HEK293T (cell line): Measurements from ENCODE around the gene CYCS.

Experiments
- ARNT ChIP-seq: fragments of 450-650 bp; IDR thresholded peaks from 2 replicates; pipeline ENCODE4 v1.6.1; 2017; ENCODE audit warnings: mild to moderate bottlenecking
- BHLHE40 ChIP-seq: fragments of 450-650 bp; IDR thresholded peaks from 2 replicates; pipeline ENCODE4 v1.6.1; 2016; ENCODE audit warnings: mild to moderate bottlenecking, moderate library complexity, borderline replicate concordance
- ELF4 ChIP-seq: fragments of 450-650 bp; IDR thresholded peaks from 2 replicates; pipeline ENCODE4 v1.6.1; 2017; ENCODE audit warnings: antibody characterized with exemption
- FOXK2 ChIP-seq: fragments of 450-650 bp; IDR thresholded peaks from 2 replicates; pipeline ENCODE4 v1.6.1; 2016; ENCODE audit warnings: mild to moderate bottlenecking
- FOXM1 ChIP-seq: fragments of 450-650 bp; IDR thresholded peaks from 2 replicates; pipeline ENCODE4 v1.6.1; 2017; ENCODE audit warnings: mild to moderate bottlenecking, borderline replicate concordance
- HDGF ChIP-seq: fragments of 450-650 bp; IDR thresholded peaks from 2 replicates; pipeline ENCODE4 v1.6.1; 2017; ENCODE audit warnings: antibody characterized with exemption, borderline replicate concordance
- L3MBTL2 ChIP-seq: fragments of 450-650 bp; conservative IDR thresholded peaks from 2 replicates; pipeline ENCODE4 v1.6.1; 2016; ENCODE audit warnings: mild to moderate bottlenecking
- LEF1 ChIP-seq: fragments of 450-650 bp; IDR thresholded peaks from 2 replicates; pipeline ENCODE4 v1.6.1; 2017; ENCODE audit warnings: mild to moderate bottlenecking, borderline replicate concordance
- NFRKB ChIP-seq: fragments of 450-650 bp; IDR thresholded peaks from 2 replicates; pipeline ENCODE4 v1.6.1; 2016; ENCODE audit warnings: mild to moderate bottlenecking, moderate library complexity
- PKNOX1 ChIP-seq: fragments of 450-650 bp; IDR thresholded peaks from 2 replicates; pipeline ENCODE4 v1.6.1; 2016
- SP1 ChIP-seq: fragments of 450-650 bp; IDR thresholded peaks from 2 replicates; pipeline ENCODE4 v1.6.1; 2017
- SUZ12 ChIP-seq: fragments of 450-650 bp; IDR thresholded peaks from 2 replicates; pipeline ENCODE4 v1.6.1; 2016; ENCODE audit warnings: mild to moderate bottlenecking
- TARDBP ChIP-seq: fragments of 450-650 bp; IDR thresholded peaks from 2 replicates; pipeline ENCODE4 v1.6.1; 2016
- ZNF384 ChIP-seq: fragments of 450-650 bp; IDR thresholded peaks from 2 replicates; pipeline ENCODE4 v1.6.1; 2016

- TF ChIP-seq PKNOX1 (no peak), NFRKB (no peak), ELF4 (no peak), LEF1 (no peak), ZNF384 (no peak), SP1 (no peak), BHLHE40 (no peak), HDGF (no peak), FOXK2 (no peak), L3MBTL2 (no peak), FOXM1 (no peak), SUZ12 (no peak), ARNT (no peak), TARDBP (no peak)
These were observed 51.6 kb downstream of the CYCS start for GRCh38 chr7:25073451-25073850.
